ENCODE results near the gene DKKL1. TPM values are rescaled to one million over a fixed set of nuclear protein-coding genes. Genes with fewer than 3 reads are reported as not detected.
A peak's percentile ranks its signal among the peaks of the same experiment; 100 is the strongest.

Gene DKKL1
- total RNA-seq, 1 experiment from 2014 or later, result 0.17 TPM

DNA sequence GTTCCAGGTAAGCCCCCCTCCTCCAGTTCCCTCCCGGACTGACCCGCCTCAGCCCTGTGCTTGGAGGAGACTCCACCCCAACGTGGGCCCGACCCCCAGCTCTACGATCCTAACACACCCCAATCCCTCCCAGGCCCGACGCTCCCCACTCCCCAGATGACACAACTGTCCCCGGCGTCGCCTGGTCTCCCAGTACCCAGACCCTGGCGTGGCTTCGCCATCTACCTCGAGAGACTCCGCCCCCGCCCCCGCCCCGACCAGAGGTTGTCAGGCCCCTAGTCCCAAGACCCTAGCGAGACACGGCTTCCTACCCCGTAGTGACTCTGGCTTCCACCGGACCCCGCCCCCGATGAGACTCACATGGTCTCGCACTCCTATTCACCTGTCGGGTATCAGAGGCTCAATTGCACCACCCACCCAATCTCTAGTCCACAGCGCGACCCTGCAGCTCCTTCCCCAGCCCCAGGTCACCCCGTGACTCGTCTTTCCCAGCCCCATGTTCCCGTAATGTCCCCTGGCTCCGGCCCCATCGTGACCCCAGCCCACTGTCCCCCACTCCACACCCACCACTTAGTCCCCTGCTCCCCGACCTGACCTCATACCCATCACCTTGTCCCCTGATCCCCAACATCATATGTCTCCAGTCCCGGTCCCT is 25.5 kb upstream of the DKKL1 start:
- DNase-seq (ENCODE audit: low read depth), result no peak

DNA sequence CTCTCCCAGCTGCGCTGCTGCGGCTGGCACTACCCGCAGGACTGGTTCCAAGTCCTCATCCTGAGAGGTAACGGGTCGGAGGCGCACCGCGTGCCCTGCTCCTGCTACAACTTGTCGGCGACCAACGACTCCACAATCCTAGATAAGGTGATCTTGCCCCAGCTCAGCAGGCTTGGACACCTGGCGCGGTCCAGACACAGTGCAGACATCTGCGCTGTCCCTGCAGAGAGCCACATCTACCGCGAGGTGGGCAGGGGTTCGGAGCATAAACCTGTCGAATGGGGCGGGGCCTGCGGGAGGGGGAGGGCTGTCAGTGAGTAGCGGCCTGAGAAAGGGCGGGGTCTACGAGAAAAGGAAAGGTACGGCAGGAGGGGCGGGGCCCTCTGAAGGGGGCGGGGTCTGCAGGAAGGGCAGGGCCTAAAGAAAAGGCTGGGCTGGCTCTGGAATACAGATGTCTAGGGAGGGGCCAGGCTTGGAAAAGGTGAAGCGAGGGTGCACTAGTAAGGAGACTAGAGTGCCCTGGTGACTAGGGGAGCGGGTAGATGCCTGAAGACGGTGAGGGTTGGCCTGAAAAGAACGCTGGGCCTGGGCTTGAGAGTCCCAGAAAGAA is 24.9 kb upstream of the DKKL1 start:
- peak; percentile 62 for DNase-seq (ENCODE audit: low read depth)

DNA sequence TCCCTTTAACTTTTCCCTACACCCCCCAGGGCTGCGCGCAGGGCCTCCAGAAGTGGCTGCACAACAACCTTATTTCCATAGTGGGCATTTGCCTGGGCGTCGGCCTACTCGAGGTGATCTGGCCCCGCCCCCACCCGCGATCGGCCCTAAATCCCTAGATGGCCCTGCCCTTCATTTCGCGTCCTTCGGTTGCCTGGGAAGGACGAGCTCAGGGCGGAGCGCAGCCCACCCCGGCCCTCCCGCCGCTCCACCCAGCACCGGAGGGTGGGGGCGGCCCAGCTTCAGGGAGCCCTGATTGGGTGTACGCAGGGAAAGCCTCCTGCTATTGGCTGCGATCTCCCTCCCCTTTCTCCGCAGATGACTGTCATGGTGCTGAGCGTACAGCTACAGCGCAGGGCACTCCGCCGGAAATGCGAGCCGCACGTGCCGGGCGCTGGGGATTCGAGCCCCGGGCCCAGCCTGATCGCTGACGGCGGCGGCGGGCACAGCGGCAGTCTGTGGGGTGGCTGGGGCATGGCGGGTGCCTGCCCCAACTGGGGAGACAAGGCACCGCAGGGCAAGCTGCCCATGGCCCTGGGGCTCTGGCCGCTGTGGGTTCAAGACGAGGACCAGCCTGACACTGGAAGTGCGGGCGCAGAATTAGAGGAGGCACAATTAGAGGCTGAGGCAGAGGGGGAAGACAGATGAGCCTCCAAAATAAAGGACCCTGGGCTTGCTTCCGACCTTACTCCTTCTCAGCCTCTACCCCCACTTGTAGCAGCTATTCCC is 24.2 kb upstream of the DKKL1 start:
- peak; percentile 91 for DNase-seq (ENCODE audit: low read depth)

DNA sequence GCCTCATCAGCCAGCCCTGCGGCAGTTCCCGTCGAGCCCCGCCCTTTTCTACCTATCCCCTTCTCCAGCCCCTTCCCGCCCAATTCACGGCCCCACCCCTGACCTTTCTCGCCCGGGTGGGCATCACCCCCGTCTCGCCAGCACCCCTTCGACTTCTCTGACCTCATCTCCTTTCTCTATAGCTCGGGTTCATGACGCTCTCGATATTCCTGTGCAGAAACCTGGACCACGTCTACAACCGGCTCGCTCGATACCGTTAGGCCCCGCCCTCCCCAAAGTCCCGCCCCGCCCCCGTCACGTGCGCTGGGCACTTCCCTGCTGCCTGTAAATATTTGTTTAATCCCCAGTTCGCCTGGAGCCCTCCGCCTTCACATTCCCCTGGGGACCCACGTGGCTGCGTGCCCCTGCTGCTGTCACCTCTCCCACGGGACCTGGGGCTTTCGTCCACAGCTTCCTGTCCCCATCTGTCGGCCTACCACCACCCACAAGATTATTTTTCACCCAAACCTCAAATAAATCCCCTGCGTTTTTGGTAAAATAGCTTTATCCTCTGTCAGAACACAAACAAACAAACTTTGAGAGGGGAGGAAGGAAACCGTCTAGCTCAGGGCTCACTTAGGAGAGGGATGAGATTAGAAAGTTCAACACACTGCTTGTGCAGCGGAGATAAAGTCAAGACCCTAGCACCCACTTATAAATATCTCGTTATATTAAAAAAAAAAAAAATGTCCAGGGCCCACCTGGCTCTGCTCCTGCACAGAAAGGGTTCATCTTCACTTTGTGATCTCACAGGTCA is 23.4 kb upstream of the DKKL1 start:
- DNase-seq (ENCODE audit: low read depth), result peak; percentile 31

DNA sequence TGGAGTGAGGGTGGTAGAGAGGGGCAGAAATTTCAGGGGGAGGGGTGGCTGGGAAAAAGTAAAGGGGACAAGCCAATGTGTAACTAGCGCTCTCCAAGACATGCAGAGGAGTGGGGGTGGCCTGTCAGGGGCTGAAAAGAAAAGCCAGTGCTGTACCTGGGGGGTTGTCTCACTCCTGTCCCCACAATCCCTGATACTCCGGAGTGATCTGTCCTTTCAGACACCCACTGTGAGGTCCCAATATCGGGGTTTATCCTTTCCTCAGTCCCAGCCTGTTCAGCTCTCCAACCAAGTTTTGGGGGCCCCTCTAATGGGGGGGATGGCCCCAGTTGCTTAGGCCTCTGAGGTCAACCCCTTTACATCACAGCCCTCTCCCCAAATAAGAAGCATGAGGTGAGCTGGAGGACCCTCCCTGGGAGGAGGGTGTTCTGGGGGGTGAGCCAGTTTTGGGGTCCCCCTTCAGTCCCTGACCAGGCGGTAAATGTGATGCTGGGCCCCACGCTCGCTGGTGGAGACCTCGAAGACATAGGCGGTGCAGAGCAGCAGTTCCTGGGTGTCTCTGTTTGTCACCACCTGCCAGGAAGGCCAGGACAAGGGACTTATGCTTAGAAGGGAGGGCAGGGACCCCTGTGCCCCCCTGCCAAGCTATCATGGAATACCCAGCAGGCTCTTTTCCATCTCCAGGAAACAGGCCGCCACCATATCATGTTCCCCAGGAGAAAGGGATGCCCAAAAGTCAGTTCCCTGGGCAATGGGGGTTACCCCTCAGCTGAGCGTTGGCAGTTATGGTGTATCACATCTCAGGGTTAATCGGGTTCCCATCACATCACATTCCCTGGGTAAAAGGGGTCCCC is 22.6 kb upstream of the DKKL1 start:
- no peak for DNase-seq (ENCODE audit: low read depth)

DNA sequence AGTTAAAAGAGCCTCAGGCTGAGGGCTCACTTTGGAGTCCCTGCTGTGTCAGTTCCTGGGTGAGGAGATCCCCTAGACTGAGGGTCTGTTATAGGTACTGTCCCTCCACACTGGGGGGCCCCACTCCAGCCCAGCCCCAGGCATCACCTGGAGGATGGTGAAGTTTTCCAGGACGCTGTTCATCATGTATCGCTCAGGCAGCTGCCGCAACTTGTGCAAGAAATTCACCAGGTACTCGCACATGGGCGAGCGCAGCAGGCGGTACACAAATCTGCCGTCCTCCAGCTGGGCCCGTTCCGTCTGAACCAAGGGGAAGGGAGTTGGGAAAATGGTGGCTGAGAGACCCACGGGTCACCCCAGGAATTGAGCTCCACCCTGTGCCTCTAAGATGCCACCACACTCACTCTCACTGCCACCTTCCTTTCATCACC is 21.4 kb upstream of the DKKL1 start:
- no peak for DNase-seq (ENCODE audit: low read depth)

DNA sequence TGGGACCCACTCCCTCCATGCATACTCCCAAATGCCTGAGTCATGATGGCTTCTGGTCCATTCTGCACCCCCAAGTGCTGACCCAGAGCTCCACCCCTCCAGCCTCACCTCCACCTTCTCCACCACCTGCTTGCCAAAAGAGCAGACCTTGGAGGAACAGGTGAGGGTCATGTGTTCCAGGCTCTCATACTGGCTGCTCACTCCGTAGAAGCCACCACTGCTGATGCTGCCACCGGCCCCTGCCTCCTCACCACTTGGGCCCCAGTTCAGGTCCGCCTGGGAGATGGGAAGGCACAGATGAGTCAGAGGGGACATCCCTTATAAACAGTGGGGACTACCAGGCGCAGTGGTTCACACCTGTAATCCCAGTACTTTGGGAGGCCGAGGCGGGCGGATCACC is 20.6 kb upstream of the DKKL1 start:
- no peak for DNase-seq (ENCODE audit: low read depth)

DNA sequence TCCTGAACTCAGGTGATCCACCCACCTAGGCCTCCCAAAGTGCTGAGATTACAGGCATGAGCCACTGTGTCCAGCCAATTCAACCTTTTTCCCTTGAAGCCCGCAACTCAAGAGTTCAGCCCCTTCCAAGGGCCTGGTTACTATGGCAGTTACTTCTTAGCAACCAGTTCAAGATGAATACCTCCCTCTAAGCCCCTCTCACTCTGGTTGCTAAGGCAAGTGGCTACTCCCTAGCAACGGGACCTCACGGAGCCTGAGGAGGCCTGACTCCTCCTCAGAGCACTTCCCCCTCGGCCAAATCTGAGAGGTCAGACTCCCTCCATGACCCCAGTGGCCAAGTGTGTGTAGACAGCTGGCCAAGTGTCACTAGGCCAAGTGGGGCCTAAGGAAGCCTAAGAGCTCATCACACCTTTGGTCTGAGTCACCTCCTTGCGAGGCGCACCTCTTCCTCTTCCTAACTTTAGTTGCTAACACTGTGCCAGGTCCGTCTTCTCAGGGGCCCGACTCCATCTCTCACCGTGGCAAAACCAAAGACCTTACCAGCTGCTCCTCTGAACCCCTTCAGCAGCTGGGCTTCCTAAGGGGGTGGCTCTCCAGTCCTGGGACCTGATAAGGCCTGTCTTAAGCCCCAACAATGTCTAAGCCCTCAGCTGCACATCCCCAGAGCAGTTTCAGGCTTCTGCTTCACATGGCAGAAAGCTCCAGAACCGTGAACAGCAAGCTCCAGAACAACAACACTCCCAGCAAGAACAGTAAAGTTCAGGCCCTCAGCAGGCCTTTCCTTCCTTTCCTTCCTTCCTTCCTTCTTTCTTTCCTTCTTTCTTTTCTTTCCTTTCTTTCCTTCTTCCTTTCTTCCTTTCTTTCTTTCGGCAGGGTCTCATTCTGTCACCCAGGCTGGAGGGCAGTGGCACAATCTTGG is 18.9 kb upstream of the DKKL1 start:
- DNase-seq (ENCODE audit: low read depth), result no peak

DNA sequence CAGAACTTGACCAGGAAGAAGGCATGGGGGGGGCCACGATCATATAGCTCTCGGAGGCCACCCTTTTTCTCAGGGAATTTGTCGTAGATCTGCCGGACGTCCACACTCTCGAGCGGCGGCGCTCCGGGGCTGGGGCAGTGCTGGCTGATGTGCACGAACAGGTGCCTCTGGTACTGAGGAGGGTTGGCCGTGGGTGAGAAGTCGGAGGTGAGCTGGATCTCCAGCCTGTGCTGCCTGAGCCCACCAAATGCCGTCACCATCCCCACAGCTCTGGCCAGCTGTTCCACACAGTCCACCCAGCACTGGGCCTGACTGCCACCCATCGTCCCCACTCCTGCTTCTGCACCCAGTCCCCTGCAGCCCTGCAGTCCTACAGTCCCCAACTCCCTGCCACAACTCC is 16.5 kb upstream of the DKKL1 start:
- DNase-seq (ENCODE audit: low read depth), result no peak

DNA sequence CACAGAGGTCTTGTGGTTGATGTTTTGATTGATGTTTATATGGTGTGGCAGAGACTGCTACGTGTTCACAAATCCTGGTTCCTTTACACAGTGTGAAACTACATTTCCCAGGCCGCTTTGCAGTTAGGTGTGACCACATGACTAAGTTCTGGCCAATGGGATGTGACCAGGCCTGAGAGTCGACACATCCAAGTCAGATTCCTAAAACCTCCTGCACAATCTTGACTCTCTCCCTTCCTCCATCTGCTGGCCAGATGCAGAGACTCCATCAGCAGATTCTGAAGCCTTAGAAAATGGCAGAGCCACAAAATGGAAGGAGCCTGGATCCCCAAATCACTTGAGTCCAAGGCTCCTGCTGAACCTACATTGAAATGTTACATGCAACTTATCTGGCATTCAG is 15.8 kb upstream of the DKKL1 start:
- DNase-seq (ENCODE audit: low read depth), result peak; percentile 58

DNA sequence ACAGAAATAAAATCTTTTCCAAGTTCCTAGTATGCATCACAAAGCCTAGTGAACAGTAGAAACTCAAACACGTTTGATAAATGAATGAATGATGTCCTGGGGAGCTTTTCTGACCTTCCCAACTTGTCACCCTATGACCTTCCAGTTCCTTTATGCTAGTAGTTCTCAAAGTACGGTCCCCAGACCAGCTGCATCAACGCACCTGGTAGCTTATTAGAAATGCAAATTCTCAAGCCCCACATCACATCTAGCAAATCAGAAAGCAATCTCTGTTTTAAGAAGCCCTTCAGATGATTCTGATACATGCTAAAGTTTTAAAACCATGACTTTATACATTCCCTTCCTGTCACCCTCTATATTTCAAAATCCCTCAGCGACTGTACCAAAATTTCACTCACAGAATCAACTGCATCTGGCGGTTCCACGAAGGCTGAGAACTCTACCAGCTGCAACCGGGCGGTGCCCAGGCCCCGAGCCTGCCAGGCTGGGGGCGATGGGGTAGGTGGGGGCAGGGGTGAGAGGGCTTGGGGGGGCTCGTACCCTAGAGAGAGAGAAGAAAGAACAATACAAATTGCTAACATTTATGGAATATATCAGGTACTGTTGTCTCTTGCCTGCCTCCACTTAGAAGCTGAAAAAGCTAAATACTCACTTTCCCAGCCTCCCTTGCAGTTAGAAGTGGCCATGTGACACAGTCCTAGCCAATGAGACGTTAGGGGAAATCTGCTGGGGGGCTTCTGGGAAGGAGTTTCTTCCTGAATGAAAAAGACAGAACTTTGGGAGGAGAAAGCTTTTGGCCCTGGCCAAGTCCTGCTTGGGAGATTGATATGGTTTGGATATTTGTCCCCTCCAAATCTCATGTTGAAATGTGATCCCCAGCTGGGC is 15.1 kb upstream of the DKKL1 start:
- no peak for DNase-seq (ENCODE audit: low read depth)

DNA sequence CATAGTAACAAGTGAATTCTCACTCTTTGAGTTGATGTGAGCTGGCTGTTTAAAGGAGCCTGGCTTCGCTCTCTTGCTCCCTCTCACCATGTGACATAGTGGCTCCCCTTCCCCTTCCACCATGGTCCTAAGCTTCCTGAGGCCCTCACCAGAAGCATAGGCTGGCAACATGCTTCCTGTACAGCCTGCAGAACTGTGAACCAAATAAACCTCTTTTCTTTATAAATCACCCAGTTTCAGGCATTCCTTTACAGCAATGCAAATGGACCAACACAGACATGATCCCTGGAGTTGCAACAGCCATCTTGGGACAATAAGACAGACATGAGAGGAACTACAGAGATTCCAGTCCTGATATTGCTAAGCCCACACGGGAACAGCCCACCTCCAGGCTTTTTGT is 14.1 kb upstream of the DKKL1 start:
- no peak for DNase-seq (ENCODE audit: low read depth)

DNA sequence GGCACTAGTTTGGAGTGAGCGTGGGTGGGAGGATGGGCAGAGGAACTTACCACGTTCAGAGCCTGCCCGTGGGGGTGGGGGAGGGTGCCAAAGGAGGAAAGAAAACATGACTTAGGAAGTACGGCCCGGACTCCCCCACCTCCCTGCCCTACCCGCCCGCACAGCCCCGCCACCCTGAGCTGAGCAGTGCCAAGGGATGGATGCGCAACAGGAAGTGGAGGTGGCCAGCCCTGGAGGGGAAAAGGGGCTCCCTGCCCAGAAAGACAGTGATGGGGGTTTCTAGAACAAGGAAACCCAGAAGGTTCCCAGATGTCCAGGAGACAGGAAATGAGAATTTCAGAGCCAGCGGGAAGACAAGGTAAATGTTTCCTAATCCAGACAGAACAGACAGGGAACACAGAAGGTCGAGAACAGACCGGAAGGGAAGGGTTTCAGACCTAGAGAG is 7.7 kb upstream of the DKKL1 start:
- no peak for DNase-seq (ENCODE audit: low read depth)

DNA sequence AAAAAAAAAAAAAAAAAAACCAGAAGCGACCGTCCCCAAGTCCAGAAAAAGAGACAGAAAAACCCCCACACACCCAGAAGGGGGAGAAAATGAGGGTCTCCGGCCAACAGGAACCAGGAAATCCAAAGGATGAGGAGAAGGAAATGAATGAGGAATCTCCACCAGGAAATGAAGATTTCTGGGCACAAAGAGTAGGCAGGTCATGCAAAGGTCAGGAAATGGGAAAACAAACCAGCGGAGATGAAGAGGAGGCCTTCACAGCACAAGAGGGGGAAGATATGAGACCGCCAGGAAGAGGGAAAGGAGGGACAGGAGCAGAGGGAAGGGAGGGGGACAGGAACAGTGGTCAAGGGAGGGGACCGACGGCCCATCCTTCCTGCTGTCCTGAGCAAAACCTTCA is 7.3 kb upstream of the DKKL1 start:
- no peak for DNase-seq (ENCODE audit: low read depth)

DNA sequence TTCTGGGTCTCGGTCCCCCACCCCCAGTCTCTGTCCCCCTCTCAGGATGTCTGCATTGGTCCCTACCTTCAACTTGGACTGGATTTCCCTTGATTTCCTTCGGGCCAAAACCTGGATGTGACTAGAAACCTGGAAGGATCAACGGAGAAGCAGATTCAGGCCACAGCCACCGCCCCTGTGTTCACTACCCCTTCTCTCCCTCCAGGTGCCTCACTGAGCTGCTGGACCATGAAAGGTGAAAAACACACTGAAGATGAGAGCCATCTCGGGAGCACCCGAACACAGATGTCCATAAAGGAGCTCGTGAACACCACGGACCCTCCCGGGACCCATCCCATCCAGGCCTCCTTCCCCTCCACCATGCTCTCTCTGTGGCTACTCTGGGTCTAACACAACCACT is 6.5 kb upstream of the DKKL1 start:
- no peak for DNase-seq (ENCODE audit: low read depth)

DNA sequence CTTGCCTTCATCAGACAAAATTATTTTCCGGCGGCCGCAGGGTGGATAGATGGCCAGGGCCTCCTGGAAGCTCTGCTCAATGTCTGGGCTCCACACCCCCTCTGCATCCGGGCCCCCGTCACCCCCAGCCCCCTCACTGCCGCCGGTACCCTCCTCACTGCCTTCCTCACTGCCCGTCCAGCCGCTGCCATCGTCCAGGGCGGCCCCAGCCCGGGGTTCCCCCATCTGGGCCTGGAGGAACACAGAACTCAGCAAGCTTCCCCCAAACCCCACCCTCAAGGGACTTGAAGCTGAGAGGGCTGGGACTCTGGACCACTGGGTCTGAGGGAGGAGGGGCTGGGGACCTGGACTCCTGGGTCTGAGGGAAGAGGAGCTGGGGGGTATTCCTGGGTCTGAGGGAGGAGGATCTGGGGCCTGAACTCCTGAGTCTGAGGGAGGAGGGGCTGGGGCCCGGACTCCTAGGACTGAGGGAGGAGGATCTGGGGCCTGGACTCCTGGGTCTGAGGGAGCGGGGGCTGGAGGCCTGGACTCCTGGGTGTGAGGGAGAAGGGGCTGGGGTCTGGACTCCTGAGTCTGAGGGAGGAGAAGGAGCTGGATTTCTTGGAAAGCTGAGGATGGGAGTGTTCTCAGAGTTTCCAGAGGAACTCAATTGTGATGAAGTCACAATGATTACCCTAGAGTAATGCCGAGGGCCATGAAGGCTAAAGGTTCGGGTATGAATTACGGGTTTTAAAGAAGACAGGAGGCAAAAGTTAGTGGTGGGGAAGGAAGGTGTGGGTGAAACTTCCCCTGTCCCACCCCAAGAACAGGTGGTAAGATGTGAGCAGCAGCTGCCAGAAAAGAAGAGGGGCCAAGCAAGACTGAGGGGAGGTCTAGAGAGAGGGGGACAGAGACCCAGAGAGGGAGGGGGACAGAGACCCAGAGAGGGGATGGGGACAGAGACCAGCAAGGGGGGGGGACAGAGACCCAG is 3.5 kb upstream of the DKKL1 start:
- no peak for DNase-seq (ENCODE audit: low read depth)

DNA sequence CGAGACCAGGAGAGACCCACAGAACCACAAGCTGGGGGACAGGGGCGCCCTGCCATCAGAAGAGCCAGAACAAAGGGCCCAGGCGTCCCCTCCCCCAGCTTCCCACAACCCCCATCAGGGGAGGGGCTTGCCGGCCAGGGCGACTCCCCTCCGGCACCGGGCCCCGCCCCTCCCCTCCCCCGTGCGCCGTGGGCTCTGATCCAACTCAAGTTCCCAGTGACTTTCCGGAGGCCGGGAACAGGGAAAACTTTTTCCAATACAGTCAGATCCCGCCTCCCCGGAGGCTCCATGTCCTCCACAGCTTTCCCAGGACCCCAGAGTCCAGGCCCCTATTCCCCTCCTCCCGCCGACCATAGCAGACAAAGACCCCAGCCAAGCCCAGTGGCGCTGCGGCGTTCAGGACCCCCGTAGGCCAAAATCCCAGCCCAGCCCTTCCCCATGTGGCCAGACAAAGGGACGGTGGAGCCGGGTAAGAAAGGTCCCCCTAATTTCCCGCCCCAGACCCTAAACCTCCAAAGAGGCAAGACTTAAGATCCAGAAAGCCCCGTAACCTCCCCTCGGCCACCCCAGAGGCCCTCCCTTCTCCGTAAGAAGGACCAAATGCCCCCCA is 2.1 kb upstream of the DKKL1 start:
- DNase-seq (ENCODE audit: low read depth), result peak; percentile 83

All from Daoy (cell line).